GM18868 (cell line): ENCODE measurements around the gene RAB11B.
A peak's percentile ranks its signal among the peaks of the same experiment; 100 is the strongest.
"Not testable (repeated sequence)": the region's sequence is repeated elsewhere in the genome, so short reads cannot be mapped to it uniquely, and the experiment has no call there.

ENCODE experiments used
- ATAC-seq: cut with Tn5 transposase; IDR thresholded peaks from one replicate; pipeline ENCODE4 v1.9.1; 2021; ENCODE audit warnings: mild to moderate bottlenecking, moderate library complexity; ENCODE audit not compliant: unreplicated experiment

Gene RAB11B

GRCh38 chr19:8389891-8390616 is at the start of gene RAB11B:
RAB11B (plus strand) TSS chr19:8390360; CDS start chr19:8390417, 57 bp downstream.
- peak; percentile 90 for ATAC-seq

- not testable (repeated sequence) for ATAC-seq
These were observed 48.7 kb upstream of the RAB11B start for GRCh38 chr19:8341504-8341903.

GRCh38 chr19:8342316-8342683 is 47.9 kb upstream of the RAB11B start:
- ATAC-seq = no peak

- peak; percentile 67 for ATAC-seq
These were observed 47.3 kb upstream of the RAB11B start, which contains the start of gene KANK3 for GRCh38 chr19:8342684-8343482. KANK3 (minus strand) TSS chr19:8343262; CDS start chr19:8337828, 5,434 bp downstream.

GRCh38 chr19:8343483-8343844 is 46.7 kb upstream of the RAB11B start:
- ATAC-seq = no peak

- not testable (repeated sequence) for ATAC-seq
These were observed 40.4 kb upstream of the RAB11B start for GRCh38 chr19:8349629-8350372.

GRCh38 chr19:8352134-8352827 is 37.9 kb upstream of the RAB11B start:
- ATAC-seq = no peak

GRCh38 chr19:8352845-8353244 is 37.3 kb upstream of the RAB11B start:
- not testable (repeated sequence) for ATAC-seq

- no peak for ATAC-seq
These were observed 34.3 kb upstream of the RAB11B start for GRCh38 chr19:8355631-8356402.

- ATAC-seq = no peak
These were observed 33.1 kb upstream of the RAB11B start for GRCh38 chr19:8357007-8357521.

GRCh38 chr19:8358948-8359347 is 31.2 kb upstream of the RAB11B start:
- ATAC-seq = no peak

- ATAC-seq = no peak
These were observed 30.0 kb upstream of the RAB11B start for GRCh38 chr19:8360196-8360595.

- no peak for ATAC-seq
These were observed 28.0 kb upstream of the RAB11B start for GRCh38 chr19:8361921-8362793.

GRCh38 chr19:8363803-8364771 is 26.1 kb upstream of the RAB11B start, which contains the start of gene ANGPTL4:
ANGPTL4 (plus strand) TSS chr19:8364155; CDS start chr19:8364322, 167 bp downstream.
- ATAC-seq = no peak

- no peak for ATAC-seq
These were observed 24.0 kb upstream of the RAB11B start for GRCh38 chr19:8366121-8366581.

- ATAC-seq = no peak
These were observed 23.2 kb upstream of the RAB11B start for GRCh38 chr19:8366961-8367326.

- ATAC-seq = no peak
These were observed 22.7 kb upstream of the RAB11B start for GRCh38 chr19:8367327-8368001.
